Activated CD8-positive, alpha-beta T cell treated with anti-CD3 and anti-CD28 coated beads, Interleukin-2, amount 10 ng/mL, durations not matched to agents 7 days and 5 days (primary cell): ENCODE measurements around the gene CTSH. TPM values are rescaled to one million over a fixed set of nuclear protein-coding genes. Genes with fewer than 3 reads are reported as not detected.

ENCODE experiments used
- ATAC-seq: fragments of 150-1000 bp; cut with Tn5 transposase; one replicate; pipeline ENCODE4 v1.10.0; 2021; ENCODE audit warnings: moderate library complexity
- CTCF ChIA-PET: fragments of 350-600 bp; sonication (Branson Sonifier 250); formaldehyde crosslinking; loops from one replicate; lab custom pipeline; 2021; ENCODE audit warnings: antibody characterized with exemption; lab: Charles Lee
- POLR2A ChIA-PET: fragments of 350-600 bp; sonication (Branson Sonifier 250); formaldehyde crosslinking; loops from one replicate; lab custom pipeline; 2021; ENCODE audit warnings: antibody characterized with exemption; lab: Charles Lee
- DNase-seq: peaks from one replicate; pipeline ENCODE4 v3.0.0-alpha.2; 2020
- H3K27ac Mint-ChIP-seq: one replicate; pipeline ENCODE4 v1.8.0; 2021; ENCODE audit warnings: mild to moderate bottlenecking, mixed read lengths
- H3K27me3 Mint-ChIP-seq: one replicate; pipeline ENCODE4 v1.8.0; 2021; ENCODE audit warnings: low read depth, mixed read lengths
- H3K36me3 Mint-ChIP-seq: one replicate; pipeline ENCODE4 v1.8.0; 2021; ENCODE audit warnings: low read depth, mixed read lengths
- H3K4me1 Mint-ChIP-seq: one replicate; pipeline ENCODE4 v1.8.0; 2021; ENCODE audit warnings: low read depth, mixed read lengths
- H3K4me3 Mint-ChIP-seq: one replicate; pipeline ENCODE4 v1.8.0; 2021; ENCODE audit warnings: mild to moderate bottlenecking, mixed read lengths
- H3K9me3 Mint-ChIP-seq: one replicate; pipeline ENCODE4 v1.8.0; 2022; ENCODE audit warnings: mixed read lengths; ENCODE audit not compliant: insufficient read depth
- total RNA-seq, 2 experiments: library from RNA; stranded (reverse); gene quantifications; one replicate each; pipeline ENCODE4 v1.2.3, GENCODE V29; 2021

Gene CTSH, protein sequence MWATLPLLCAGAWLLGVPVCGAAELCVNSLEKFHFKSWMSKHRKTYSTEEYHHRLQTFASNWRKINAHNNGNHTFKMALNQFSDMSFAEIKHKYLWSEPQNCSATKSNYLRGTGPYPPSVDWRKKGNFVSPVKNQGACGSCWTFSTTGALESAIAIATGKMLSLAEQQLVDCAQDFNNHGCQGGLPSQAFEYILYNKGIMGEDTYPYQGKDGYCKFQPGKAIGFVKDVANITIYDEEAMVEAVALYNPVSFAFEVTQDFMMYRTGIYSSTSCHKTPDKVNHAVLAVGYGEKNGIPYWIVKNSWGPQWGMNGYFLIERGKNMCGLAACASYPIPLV
- 10 to 100 TPM; 34.0 to 35.3 TPM for total RNA-seq

GRCh38 chr15:78944669-78945407, at the start of gene CTSH:
TSS of gene CTSH (minus strand) at chr15:78945046. CDS start at chr15:78944981, 65 bp downstream.
- DNase-seq (peak; percentile 81), ATAC-seq (peak; percentile 94)
- peaks cover 12% of the 10 kb centered on the region for H3K4me1 Mint-ChIP-seq
- no peak within 1 kb of the TSS for H3K27ac Mint-ChIP-seq
- H3K9me3 Mint-ChIP-seq: no peaks in the 10 kb centered on the region
- ChIA-PET POLR2A (no interaction called here), CTCF (no interaction called here)
- H3K4me3 Mint-ChIP-seq: peak within 1 kb of the TSS; percentile 77
- H3K36me3 Mint-ChIP-seq: no peaks in the 10 kb centered on the region
- peaks cover 27% of the 10 kb centered on the region for H3K27me3 Mint-ChIP-seq

DNA sequence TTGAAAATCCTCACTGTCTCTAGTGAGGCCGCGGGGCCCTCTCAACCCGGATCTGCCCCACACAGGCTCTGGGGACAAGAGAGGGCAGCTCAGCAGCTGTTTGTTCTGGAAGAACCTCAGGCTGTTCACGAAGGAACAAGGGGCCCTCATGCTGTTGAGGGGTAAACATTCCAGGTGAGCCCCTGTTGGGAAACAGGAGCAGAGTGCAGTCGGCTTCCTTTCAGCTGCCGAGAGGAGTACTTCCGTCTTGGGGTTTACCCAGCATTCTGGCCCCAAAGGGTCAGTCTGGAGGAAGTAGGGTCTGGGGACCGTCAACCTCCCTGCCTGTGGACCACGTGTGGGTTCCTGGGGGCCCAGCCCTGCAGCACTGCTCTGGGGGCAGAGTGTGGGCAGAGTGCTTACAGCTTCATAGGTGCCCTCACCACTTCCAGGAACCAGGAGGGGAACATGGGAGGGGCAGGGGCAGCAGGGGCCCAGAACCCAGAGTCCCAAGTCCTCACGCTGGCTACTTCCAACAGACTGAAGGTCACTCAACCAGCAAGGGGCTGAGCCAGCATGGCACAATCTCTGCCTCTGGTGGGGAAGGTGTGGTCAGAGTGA, 49.2 kb upstream of the CTSH start:
- H3K27ac Mint-ChIP-seq: no peak overlapping the region
- no peaks in the 10 kb centered on the region for H3K27me3 Mint-ChIP-seq
- DNase-seq: no peak
- POLR2A ChIA-PET: no interaction called here
- CTCF ChIA-PET: interaction anchor here (1.5 kb wide), 1 partner anchor 191 kb away, joined by 3 read pairs; no protein-coding TSS in a partner anchor
- H3K4me1 Mint-ChIP-seq: no peaks in the 10 kb centered on the region
- ATAC-seq: no peak
- no peak overlapping the region for H3K4me3 Mint-ChIP-seq
- no peaks in the 10 kb centered on the region for H3K9me3 Mint-ChIP-seq
- H3K36me3 Mint-ChIP-seq: no peaks in the 10 kb centered on the region

- H3K4me3 Mint-ChIP-seq: no peak overlapping the region
- no peak overlapping the region for H3K27ac Mint-ChIP-seq
- POLR2A ChIA-PET: no interaction called here
- no peaks in the 10 kb centered on the region for H3K36me3 Mint-ChIP-seq
- no peak for ATAC-seq
- CTCF ChIA-PET: no interaction called here
- H3K4me1 Mint-ChIP-seq: peaks cover 5% of the 10 kb centered on the region
- H3K9me3 Mint-ChIP-seq: no peaks in the 10 kb centered on the region
- H3K27me3 Mint-ChIP-seq: peaks cover 2% of the 10 kb centered on the region
- DNase-seq: no peak
Measured at GRCh38 chr15:78993257-78993930, 48.5 kb upstream of the CTSH start.

DNA sequence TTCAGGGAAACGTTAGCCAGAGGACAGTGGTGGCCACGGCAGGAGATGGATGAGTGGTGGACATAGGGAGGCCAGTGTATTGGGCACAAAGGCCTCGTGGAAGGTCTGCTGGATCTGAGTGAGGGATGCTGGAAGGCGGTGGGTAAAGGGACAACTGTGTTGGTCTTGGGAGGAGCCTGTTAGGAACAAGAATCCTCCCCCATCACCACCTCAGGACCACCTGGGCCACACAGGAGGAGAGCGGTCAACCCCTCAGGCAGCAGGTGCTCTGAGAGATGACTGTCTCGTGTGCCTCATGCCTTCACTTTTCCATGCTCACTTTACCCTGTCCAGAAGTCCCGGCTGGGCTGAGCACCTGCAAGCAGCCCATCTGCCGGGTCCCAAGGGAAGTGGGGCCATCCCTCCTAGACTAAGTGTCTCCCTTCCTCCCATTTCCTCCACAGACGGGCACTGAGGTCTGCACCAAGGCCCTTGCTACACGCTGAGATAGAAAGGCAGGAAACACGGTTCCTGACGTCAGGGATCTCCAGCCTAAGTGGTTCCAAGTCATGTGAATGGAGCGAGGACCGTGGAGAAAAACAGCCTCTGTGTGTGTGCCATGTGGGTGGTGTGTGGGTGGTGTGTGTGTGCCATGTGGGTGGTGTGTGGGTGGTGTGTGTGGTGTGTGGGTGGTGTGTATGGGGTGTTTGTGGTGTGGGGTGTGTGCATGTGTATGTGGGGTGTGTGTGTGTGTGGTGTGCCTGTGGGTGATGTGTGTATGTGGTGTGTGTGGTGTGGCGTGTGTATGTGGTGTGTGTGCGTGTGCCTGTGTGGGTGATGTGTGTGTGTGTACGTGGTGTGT, 47.8 kb upstream of the CTSH start:
- H3K4me1 Mint-ChIP-seq: peaks cover 12% of the 10 kb centered on the region
- POLR2A ChIA-PET: no interaction called here
- no peak overlapping the region for H3K4me3 Mint-ChIP-seq
- no peaks in the 10 kb centered on the region for H3K9me3 Mint-ChIP-seq
- DNase-seq: no peak
- CTCF ChIA-PET: no interaction called here
- no peak overlapping the region for H3K27ac Mint-ChIP-seq
- no peaks in the 10 kb centered on the region for H3K36me3 Mint-ChIP-seq
- H3K27me3 Mint-ChIP-seq: peaks cover 10% of the 10 kb centered on the region
- no peak for ATAC-seq

DNA sequence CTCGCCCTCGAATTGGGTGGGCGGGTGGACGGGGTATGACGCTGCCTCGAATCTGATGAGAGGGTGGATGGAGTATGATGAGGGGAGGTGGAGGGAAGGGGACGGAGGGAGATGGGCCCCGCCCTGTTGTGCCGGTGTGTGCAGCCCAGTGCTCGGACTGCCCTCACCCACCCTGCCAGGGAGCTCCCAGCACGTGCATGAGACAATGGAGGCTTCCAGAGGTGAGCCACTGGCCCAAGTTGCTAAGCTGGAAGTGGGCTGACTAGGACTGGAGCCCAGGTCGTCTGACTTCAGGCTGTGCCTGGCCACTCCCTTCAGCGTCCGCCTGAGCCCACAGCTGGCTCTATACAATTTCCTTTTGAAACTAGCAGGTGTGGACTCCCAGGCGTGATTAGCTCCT, 47.0 kb upstream of the CTSH start:
- DNase-seq: no peak
- ChIA-PET CTCF (no interaction called here), POLR2A (interaction anchor here (0.6 kb wide), 2 partner anchors 24 to 829 kb away, joined by 3 read pairs; no protein-coding TSS in a partner anchor)
- no peaks in the 10 kb centered on the region for H3K36me3 Mint-ChIP-seq
- H3K9me3 Mint-ChIP-seq: no peaks in the 10 kb centered on the region
- H3K4me3 Mint-ChIP-seq: no peak overlapping the region
- ATAC-seq: no peak
- H3K27me3 Mint-ChIP-seq: peaks cover 10% of the 10 kb centered on the region
- no peak overlapping the region for H3K27ac Mint-ChIP-seq
- H3K4me1 Mint-ChIP-seq: peaks cover 12% of the 10 kb centered on the region

DNA sequence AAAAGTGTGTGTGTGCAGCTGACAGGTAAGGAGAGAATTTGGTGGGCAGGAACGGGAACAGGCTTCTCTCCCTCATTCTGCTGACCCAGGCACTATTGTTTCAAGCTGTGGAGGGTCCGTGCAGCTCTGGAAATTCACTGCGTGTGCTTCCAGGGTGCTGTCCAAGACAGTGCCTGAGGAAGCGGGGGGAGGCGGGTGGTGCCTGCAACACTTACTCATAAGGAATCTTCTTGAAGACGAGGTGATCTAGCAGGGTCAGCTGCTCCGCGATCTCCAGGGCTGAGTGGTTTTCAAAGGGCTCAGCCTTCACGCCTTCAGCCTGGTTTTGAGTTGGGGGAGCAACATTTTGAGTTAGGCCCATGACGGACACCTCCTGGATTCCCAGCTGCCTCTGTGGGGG, 46.6 kb upstream of the CTSH start:
- H3K27ac Mint-ChIP-seq: no peak overlapping the region

DNA sequence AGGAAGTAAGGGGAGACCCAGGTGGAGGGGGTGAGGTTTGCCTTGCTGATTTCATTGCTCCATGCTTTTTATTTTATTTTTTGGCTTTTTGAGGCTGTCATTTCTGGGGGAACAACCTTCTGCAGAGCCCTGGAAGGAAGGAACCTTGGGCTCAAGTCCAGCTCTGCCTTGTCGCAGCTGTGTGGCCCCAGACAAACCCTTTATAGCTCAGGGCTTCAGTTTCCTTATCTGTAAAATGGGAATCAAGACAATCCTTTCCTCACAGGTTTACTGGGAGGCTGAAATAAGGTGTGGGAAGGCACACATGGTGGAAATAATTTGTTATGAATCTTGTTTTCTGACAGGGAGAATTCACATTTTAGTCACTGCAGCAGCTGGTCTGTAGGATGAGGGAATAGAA, 45.4 kb upstream of the CTSH start:
- no peak overlapping the region for H3K4me3 Mint-ChIP-seq
- ATAC-seq (no peak), DNase-seq (no peak)

More for the DNA sequence above, 46.6 kb upstream of the CTSH start:
- no peak overlapping the region for H3K4me3 Mint-ChIP-seq
- no peaks in the 10 kb centered on the region for H3K36me3 Mint-ChIP-seq
- peaks cover 10% of the 10 kb centered on the region for H3K27me3 Mint-ChIP-seq
- DNase-seq: no peak
- H3K9me3 Mint-ChIP-seq: no peaks in the 10 kb centered on the region
- ChIA-PET POLR2A (interaction anchor here (0.6 kb wide), 2 partner anchors 24 to 830 kb away, joined by 3 read pairs; no protein-coding TSS in a partner anchor), CTCF (no interaction called here)
- peaks cover 12% of the 10 kb centered on the region for H3K4me1 Mint-ChIP-seq
- ATAC-seq: no peak

DNA sequence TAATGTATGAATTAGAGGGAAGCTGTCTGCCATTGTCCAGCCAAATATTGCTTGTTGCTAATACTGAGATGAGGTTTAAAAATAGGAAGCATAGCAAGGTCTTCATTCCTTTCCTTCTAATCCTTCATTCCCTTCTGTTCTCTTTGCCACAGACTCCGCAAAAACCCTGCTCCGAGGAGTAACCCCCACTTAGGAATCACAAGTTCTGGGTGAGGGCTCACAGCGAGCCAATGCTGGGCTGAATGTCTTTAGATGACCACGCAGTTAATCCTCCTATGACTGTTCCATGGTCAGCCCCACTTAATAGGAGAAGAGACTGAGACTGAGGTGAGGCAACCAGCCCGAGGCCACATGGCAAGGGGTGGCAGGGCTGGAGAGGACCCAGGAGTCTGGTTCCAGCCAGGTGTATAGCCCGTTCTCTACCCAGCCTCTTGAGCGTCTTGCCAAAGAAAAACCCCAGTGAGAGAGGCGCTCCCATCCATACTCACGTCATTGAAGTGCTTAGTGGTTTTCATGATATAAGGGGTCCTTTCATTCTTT, 44.9 kb upstream of the CTSH start:
- Mint-ChIP-seq H3K36me3 (no peaks in the 10 kb centered on the region), H3K4me3 (no peak overlapping the region), H3K27me3 (peaks cover 15% of the 10 kb centered on the region), H3K9me3 (no peaks in the 10 kb centered on the region), H3K4me1 (peaks cover 12% of the 10 kb centered on the region), H3K27ac (no peak overlapping the region)
- no peak for ATAC-seq
- CTCF ChIA-PET: no interaction called here
- POLR2A ChIA-PET: no interaction called here
- no peak for DNase-seq

More for the DNA sequence above, 45.4 kb upstream of the CTSH start:
- CTCF ChIA-PET: no interaction called here
- Mint-ChIP-seq H3K27ac (no peak overlapping the region), H3K4me1 (peaks cover 12% of the 10 kb centered on the region), H3K9me3 (no peaks in the 10 kb centered on the region), H3K36me3 (no peaks in the 10 kb centered on the region), H3K27me3 (peaks cover 14% of the 10 kb centered on the region)
- POLR2A ChIA-PET: no interaction called here

DNA sequence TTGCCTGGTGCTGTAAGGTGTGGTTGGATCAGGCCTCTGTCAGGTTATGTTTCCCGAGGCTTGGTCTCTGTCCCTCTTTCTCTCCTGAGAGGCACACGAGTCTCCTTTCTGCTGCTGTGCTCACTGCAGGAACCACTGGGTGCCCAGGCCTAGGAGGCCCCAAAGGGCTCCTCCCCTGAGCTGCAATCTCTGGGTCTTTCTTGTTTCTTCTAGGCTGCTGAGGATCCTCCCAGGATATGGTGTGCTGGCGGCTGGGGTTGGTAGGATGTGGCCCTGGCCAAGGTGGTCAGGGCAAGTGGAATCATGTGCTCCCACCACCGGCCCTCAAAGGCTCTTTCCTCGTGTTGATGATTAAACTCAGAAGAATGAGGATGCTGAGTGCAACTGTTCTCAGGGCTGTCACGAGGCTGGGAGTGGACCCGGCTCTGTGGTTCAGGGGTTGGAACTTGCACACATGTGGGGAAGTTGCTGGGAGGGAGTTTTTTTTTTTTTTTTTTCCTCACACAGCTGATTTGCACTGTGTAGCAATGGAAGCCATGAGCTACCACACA, 43.6 kb upstream of the CTSH start:
- Mint-ChIP-seq H3K4me3 (no peak overlapping the region), H3K4me1 (peaks cover 12% of the 10 kb centered on the region), H3K27me3 (peaks cover 19% of the 10 kb centered on the region), H3K9me3 (no peaks in the 10 kb centered on the region), H3K36me3 (no peaks in the 10 kb centered on the region), H3K27ac (no peak overlapping the region)
- ChIA-PET POLR2A (no interaction called here), CTCF (no interaction called here)
- peak; percentile 72 for ATAC-seq
- peak; percentile 35 for DNase-seq

GRCh38 chr15:78987556-78988360, 42.9 kb upstream of the CTSH start:
- no peaks in the 10 kb centered on the region for H3K36me3 Mint-ChIP-seq
- DNase-seq (no peak), ATAC-seq (no peak)
- no peak overlapping the region for H3K4me3 Mint-ChIP-seq
- POLR2A ChIA-PET: no interaction called here
- CTCF ChIA-PET: no interaction called here
- H3K9me3 Mint-ChIP-seq: no peaks in the 10 kb centered on the region
- H3K27ac Mint-ChIP-seq: no peak overlapping the region
- H3K27me3 Mint-ChIP-seq: peaks cover 19% of the 10 kb centered on the region
- H3K4me1 Mint-ChIP-seq: peaks cover 12% of the 10 kb centered on the region
